ENCODE measurements around the gene CUL5.
A peak's percentile ranks its signal among the peaks of the same experiment; 100 is the strongest.

The CUL5 gene

DNA sequence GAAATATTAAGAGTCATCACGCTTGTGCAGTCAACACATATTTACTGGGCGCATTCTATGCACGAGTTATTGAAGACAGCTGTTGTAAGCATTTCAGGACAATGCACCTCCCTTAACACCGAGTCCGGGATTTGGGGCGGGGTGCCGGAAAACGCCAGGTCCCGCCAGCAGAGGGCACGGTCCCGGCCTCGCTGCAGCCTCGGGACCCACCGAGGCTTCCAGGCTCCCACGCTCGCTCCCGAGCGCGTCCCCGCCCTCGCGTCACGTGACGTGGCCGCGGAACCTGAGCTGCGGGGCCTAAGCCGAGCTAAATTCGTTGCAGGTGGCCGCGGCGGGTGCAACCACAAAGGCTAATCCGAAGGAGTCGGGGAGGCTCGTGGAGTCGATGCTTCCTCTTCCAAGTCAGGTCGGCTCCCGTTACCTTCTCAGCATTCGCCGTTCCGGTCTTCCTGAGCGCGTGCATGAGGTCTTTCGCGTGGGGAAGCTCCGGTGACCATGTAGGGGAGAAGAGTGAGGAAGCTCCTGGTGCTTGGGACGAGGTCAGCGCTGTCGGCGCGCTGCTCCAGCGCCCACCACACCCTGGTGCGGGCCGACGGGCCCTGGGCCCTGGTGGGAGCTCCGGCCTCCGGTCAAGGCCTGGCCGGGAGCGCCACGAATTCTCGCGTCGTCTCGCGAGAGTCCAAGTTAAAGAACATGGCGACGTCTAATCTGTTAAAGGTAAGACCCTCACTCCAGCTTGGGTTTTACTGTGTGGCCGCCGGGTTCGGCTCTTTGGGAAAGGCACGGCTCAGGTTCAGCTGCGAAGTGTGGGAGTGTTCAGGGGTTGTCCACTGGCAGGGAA is at the start of gene CUL5:
TSS of gene CUL5 (plus strand) at position 243 of the 841 bp plus-strand sequence. CDS start at position 694, 451 bp downstream.
- peak within 1 kb of the TSS; percentile 93 for H3K27ac ChIP-seq (ENCODE audit: low read depth, low read length)
- peaks cover 2% of the 10 kb centered on the region for H3K36me3 ChIP-seq (ENCODE audit: control insufficient read depth, insufficient read depth, low read length)
- H3K9ac ChIP-seq (ENCODE audit: low read length) = peak within 1 kb of the TSS; percentile 93
- H3K4me3 ChIP-seq (ENCODE audit: low read length) = peak within 1 kb of the TSS; percentile 74
- H3K27me3 ChIP-seq (ENCODE audit: control insufficient read depth, insufficient read depth, low read length) = no peaks in the 10 kb centered on the region
- peaks cover 14% of the 10 kb centered on the region for H3K4me1 ChIP-seq (ENCODE audit: control insufficient read depth, insufficient read depth, low read length)

DNA sequence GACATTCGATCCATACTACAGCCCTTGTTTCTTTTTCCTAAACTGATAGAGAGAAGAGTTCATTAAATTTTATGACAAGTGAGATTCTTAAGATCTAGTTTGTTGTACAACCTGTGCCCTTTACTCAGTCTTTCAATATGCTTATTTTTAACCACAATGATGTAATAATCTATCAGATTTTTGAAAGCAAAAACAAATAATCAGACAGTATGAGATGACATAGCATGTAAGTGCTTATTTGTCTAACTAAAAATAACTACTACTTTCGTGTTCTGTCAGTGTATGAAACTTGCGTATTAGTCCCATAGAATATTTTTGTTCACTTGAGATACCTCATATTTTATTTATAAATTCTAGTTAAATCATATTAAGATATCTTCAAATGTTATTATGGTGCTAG is 47.2 kb upstream of the CUL5 start:
- H3K9ac ChIP-seq (ENCODE audit: low read length) = no peak overlapping the region
- no peak overlapping the region for H3K27ac ChIP-seq (ENCODE audit: low read depth, low read length)
- H3K27me3 ChIP-seq (ENCODE audit: control insufficient read depth, insufficient read depth, low read length) = no peaks in the 10 kb centered on the region
- no peak overlapping the region for H3K4me3 ChIP-seq (ENCODE audit: low read length)
- H3K36me3 ChIP-seq (ENCODE audit: control insufficient read depth, insufficient read depth, low read length) = no peaks in the 10 kb centered on the region
- H3K4me1 ChIP-seq (ENCODE audit: control insufficient read depth, insufficient read depth, low read length) = no peaks in the 10 kb centered on the region

DNA sequence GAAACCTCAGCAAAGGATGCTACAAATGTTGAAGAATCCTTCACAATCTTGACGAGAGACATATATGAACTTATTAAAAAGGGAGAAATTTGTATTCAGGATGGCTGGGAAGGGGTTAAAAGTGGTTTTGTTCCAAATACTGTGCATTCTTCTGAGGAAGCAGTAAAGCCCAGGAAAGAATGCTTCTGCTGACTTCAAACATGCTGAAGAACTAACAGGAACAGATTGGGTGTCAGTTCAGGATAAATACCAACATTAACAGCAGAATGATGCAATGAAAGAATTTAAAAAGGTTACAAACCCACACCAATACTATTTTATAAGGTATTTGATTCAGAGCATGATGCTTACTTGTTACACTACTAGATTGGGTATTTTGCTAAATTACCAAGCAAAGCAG is 46.5 kb upstream of the CUL5 start:
- Histone ChIP-seq H3K27ac (ENCODE audit: low read depth, low read length) (no peak overlapping the region), H3K27me3 (ENCODE audit: control insufficient read depth, insufficient read depth, low read length) (no peaks in the 10 kb centered on the region), H3K4me1 (ENCODE audit: control insufficient read depth, insufficient read depth, low read length) (no peaks in the 10 kb centered on the region), H3K9ac (ENCODE audit: low read length) (no peak overlapping the region), H3K36me3 (ENCODE audit: control insufficient read depth, insufficient read depth, low read length) (no peaks in the 10 kb centered on the region), H3K4me3 (ENCODE audit: low read length) (no peak overlapping the region)

DNA sequence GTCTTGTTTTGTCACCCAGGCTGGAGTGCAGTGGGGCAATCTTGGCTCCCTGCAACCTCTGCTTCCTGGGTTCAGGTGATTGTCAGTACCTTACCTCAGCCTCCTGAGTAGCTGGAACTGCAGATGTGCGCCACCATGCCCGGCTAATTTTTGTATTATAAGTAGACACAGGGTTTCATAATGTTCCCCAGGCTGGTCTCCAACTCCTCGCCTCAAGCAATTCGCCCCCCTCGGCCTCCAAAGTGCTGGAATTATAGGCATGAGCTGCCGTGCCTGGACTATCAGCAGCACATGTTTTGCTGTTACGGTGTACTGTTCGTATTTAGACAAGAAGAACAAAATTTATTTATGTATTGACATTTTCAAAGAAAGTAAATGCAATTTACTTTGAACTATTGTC is 45.6 kb upstream of the CUL5 start:
- Histone ChIP-seq H3K4me1 (ENCODE audit: control insufficient read depth, insufficient read depth, low read length) (no peaks in the 10 kb centered on the region), H3K4me3 (ENCODE audit: low read length) (no peak overlapping the region), H3K27me3 (ENCODE audit: control insufficient read depth, insufficient read depth, low read length) (no peaks in the 10 kb centered on the region), H3K9ac (ENCODE audit: low read length) (no peak overlapping the region), H3K36me3 (ENCODE audit: control insufficient read depth, insufficient read depth, low read length) (no peaks in the 10 kb centered on the region), H3K27ac (ENCODE audit: low read depth, low read length) (no peak overlapping the region)

DNA sequence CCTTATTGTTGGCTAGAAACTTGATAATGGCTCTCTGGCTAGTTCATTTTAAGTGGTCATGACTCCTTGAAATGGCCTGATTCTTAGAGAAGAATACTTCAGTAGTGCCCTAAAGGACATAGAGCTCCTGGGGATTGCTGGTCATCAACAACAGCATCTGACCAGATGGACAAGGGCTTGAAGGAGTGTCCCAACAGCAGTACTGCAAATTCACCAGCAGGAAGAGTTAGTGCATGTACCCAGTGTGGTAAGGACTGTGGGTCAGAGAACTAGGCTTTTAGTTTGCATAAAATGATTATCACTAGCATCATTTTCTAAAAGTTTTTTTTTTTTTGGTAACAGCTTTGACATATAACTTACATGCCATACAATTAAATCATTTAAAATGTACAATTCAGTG is 39.5 kb upstream of the CUL5 start:
- Histone ChIP-seq H3K4me3 (ENCODE audit: low read length) (no peak overlapping the region), H3K9ac (ENCODE audit: low read length) (no peak overlapping the region), H3K36me3 (ENCODE audit: control insufficient read depth, insufficient read depth, low read length) (no peaks in the 10 kb centered on the region), H3K4me1 (ENCODE audit: control insufficient read depth, insufficient read depth, low read length) (no peaks in the 10 kb centered on the region), H3K27me3 (ENCODE audit: control insufficient read depth, insufficient read depth, low read length) (no peaks in the 10 kb centered on the region), H3K27ac (ENCODE audit: low read depth, low read length) (no peak overlapping the region)

DNA sequence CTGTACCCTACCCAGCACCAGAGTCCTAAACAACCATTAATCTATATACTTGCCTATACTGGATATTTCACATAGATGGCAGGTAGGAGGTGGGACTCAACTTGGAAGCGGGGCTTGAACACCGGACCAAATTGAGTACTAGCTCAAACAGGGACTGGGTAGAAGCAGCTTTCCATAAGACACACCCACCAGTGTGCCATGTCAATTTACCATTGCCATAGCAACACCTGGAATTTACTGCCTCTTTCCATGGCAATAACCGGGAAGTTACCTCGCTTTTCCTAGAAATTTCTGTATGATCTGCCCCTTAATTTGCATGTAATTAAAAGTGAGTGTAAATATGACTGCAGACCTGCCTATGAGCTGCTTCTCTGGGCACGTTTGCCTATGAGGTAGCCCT is 38.6 kb upstream of the CUL5 start:
- Histone ChIP-seq H3K27me3 (ENCODE audit: control insufficient read depth, insufficient read depth, low read length) (no peaks in the 10 kb centered on the region), H3K9ac (ENCODE audit: low read length) (no peak overlapping the region), H3K4me1 (ENCODE audit: control insufficient read depth, insufficient read depth, low read length) (no peaks in the 10 kb centered on the region), H3K4me3 (ENCODE audit: low read length) (no peak overlapping the region), H3K36me3 (ENCODE audit: control insufficient read depth, insufficient read depth, low read length) (no peaks in the 10 kb centered on the region), H3K27ac (ENCODE audit: low read depth, low read length) (no peak overlapping the region)

DNA sequence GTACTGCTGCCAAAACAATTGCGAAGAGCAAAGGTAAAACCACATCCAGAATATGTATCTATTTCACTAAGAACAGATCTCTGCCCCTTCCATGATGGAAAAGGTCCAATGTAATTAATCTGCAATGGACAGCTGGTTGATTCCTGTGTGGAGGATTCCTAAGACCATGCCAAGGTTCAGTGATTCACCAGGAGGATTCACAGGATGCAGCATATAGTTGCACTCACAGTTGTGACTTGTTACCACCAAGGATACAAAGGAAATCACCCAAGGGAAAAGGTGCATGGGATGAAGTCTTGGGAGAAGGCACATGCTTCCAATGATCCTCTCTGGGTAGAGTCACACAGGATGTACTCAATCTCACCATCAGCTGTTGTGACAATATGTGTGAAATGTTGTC is 35.1 kb upstream of the CUL5 start:
- Histone ChIP-seq H3K27me3 (ENCODE audit: control insufficient read depth, insufficient read depth, low read length) (no peaks in the 10 kb centered on the region), H3K4me1 (ENCODE audit: control insufficient read depth, insufficient read depth, low read length) (no peaks in the 10 kb centered on the region), H3K9ac (ENCODE audit: low read length) (no peak overlapping the region), H3K4me3 (ENCODE audit: low read length) (no peak overlapping the region), H3K27ac (ENCODE audit: low read depth, low read length) (no peak overlapping the region), H3K36me3 (ENCODE audit: control insufficient read depth, insufficient read depth, low read length) (no peaks in the 10 kb centered on the region)

DNA sequence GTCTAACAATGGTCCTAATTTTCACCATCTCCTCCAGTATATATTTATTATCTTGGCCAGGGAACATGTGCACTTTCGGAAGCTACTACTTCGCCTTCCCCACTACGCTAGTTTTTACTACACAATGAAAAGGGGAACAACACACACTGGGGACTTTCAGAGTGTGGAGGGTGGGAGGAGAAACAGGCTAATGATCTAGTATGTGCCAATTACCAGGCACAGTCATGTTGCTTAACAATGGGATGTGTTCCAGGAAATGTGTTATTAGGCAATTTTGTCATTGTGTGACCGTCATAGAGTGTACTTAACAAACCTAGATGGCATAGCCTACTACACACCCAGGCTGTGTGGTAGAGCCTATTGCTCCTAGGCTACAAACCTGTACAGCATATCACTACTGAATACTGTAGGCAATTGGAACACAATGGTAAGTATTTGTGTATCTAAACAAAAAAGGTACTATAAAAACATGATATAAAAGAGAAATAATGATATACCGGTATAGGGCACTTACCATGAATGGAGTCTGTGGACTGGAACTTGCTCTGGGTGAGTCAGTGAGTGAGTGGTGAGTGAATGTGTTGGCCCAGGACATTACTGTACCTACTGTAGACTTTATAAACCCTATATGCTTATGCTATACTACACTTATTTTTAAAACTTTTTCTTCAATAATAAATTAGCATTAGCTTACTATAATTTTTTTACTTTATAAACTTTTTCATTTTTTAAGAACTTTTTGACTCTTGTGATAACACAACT is 20.1 kb upstream of the CUL5 start:
- no peak overlapping the region for H3K9ac ChIP-seq (ENCODE audit: low read length)
- H3K36me3 ChIP-seq (ENCODE audit: control insufficient read depth, insufficient read depth, low read length) = no peaks in the 10 kb centered on the region
- no peak overlapping the region for H3K4me3 ChIP-seq (ENCODE audit: low read length)
- no peaks in the 10 kb centered on the region for H3K4me1 ChIP-seq (ENCODE audit: control insufficient read depth, insufficient read depth, low read length)
- H3K27me3 ChIP-seq (ENCODE audit: control insufficient read depth, insufficient read depth, low read length) = no peaks in the 10 kb centered on the region
- H3K27ac ChIP-seq (ENCODE audit: low read depth, low read length) = no peak overlapping the region

DNA sequence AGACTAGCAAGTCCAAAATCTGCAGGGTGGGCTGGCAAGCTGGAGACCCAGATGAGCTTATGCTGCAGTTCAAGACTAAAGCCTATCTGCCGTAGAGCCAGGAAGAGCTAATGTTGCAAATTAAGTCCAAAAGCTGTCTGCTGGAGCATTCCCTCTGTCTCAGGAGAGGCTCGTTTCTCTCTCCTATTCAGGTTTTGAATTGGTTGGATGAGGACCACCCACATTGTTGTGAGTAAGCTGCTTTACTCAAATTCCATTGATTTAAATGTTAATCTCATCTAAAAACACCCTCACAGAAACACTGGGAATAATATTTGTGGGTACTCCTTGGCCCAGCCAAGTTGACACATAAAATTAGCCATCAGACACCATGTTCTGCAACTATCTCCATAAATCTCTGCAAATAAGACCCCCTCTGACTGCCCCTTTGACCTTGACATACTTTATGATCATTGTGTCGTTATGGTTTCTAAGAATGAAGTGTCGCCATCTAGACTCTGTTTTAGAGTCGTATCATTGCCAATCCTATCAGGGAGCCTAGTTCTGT is 16.8 kb upstream of the CUL5 start:
- Histone ChIP-seq H3K9ac (ENCODE audit: low read length) (no peak overlapping the region), H3K27me3 (ENCODE audit: control insufficient read depth, insufficient read depth, low read length) (no peaks in the 10 kb centered on the region), H3K4me1 (ENCODE audit: control insufficient read depth, insufficient read depth, low read length) (no peaks in the 10 kb centered on the region), H3K27ac (ENCODE audit: low read depth, low read length) (no peak overlapping the region), H3K4me3 (ENCODE audit: low read length) (no peak overlapping the region), H3K36me3 (ENCODE audit: control insufficient read depth, insufficient read depth, low read length) (no peaks in the 10 kb centered on the region)

DNA sequence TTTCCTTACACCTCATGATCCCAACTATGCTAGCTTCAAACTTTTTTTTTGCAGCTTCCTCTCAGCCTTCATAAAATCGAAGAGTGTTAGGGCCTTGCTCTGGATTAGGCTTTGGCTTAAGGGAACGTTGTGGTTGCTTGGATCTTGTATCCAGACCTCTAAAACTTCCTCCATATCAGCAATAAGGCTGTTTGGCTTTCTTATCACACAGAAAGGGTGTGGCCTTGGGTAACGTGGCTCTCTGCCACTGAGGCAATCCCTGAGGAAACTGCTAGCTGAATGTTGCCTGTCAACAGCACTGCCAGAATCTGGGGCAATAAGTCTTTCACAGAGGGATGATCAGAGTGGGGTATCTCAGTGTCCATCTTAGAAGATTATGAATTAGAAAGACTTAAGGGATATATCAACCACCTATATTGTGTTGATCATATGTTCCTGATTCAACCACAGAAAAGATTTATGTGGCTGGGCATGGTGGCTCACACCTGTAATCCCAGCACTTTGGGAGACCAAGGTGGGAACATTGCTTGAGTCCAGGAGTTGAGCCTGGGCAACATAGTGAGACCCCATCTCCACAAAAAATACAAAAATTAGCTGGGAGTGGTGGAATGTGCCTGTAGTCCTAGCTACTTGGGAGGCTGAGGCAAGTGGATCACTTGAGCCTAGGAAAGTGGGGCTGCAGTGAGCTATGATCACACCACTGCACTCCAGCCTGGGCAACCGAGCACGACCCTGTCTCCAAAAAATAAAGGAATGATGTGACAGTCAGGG is 12.5 kb upstream of the CUL5 start:
- Histone ChIP-seq H3K36me3 (ENCODE audit: control insufficient read depth, insufficient read depth, low read length) (no peaks in the 10 kb centered on the region), H3K27ac (ENCODE audit: low read depth, low read length) (no peak overlapping the region), H3K27me3 (ENCODE audit: control insufficient read depth, insufficient read depth, low read length) (no peaks in the 10 kb centered on the region), H3K4me1 (ENCODE audit: control insufficient read depth, insufficient read depth, low read length) (no peaks in the 10 kb centered on the region), H3K4me3 (ENCODE audit: low read length) (no peak overlapping the region), H3K9ac (ENCODE audit: low read length) (no peak overlapping the region)

DNA sequence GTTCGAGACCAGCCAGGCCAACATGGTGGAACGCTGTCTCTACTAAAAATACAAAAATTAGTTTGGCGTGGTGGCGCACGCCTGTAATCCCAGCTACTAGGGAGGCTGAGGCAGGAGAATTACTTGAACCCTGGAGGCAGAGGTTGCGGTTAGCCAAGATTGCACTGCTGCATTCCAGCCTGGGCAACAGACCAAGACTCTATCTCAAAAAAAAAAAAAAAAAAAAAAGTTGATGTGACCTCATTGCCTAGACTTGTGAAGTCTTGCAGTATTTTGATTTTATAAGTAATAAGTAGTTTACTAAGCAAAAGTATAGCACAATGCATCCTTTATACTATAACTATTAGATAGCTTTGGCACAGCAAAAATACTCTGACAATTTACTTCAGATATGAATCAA is 9.9 kb upstream of the CUL5 start:
- no peaks in the 10 kb centered on the region for H3K36me3 ChIP-seq (ENCODE audit: control insufficient read depth, insufficient read depth, low read length)
- no peak overlapping the region for H3K27ac ChIP-seq (ENCODE audit: low read depth, low read length)
- no peaks in the 10 kb centered on the region for H3K4me1 ChIP-seq (ENCODE audit: control insufficient read depth, insufficient read depth, low read length)
- H3K9ac ChIP-seq (ENCODE audit: low read length) = no peak overlapping the region
- no peak overlapping the region for H3K4me3 ChIP-seq (ENCODE audit: low read length)
- no peaks in the 10 kb centered on the region for H3K27me3 ChIP-seq (ENCODE audit: control insufficient read depth, insufficient read depth, low read length)

DNA sequence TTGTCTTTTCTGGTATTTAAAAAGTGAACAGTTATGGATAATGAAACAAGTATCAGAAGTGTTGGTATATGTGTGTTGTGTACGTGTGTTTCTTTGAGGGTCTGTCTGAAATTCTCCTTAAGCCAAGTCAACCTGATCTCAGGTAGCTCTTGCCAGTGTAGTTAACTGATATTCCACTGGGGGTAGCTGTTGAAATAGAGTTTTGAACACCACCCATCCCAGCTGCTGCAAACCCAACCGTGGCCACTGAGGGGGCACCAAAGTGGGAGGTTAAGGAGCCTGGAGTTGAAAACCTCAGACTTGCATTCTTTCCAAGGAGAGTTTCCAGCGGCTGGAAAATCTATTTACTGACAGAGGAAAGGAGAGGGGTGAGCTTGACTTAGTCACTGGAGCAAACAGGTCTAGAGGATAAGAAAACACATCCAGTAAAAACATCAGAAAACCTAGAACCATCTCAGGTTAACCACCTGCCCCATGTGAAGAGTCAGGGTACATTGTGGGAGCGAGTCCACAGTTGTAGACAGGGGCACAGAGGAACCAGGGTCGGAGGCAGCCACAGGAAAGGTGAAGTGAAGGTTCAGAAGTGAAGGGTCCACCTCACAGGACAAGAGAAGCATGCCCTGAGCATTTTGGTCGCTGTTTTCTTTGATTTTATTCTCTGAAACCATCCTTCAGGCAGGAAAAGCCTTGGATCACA is 8.8 kb upstream of the CUL5 start:
- Histone ChIP-seq H3K27ac (ENCODE audit: low read depth, low read length) (no peak overlapping the region), H3K9ac (ENCODE audit: low read length) (no peak overlapping the region), H3K36me3 (ENCODE audit: control insufficient read depth, insufficient read depth, low read length) (no peaks in the 10 kb centered on the region), H3K4me3 (ENCODE audit: low read length) (no peak overlapping the region), H3K4me1 (ENCODE audit: control insufficient read depth, insufficient read depth, low read length) (no peaks in the 10 kb centered on the region), H3K27me3 (ENCODE audit: control insufficient read depth, insufficient read depth, low read length) (no peaks in the 10 kb centered on the region)
